Measurements from ENCODE around the gene CDK2AP2.

- TF ChIP-seq, protein P1, sequence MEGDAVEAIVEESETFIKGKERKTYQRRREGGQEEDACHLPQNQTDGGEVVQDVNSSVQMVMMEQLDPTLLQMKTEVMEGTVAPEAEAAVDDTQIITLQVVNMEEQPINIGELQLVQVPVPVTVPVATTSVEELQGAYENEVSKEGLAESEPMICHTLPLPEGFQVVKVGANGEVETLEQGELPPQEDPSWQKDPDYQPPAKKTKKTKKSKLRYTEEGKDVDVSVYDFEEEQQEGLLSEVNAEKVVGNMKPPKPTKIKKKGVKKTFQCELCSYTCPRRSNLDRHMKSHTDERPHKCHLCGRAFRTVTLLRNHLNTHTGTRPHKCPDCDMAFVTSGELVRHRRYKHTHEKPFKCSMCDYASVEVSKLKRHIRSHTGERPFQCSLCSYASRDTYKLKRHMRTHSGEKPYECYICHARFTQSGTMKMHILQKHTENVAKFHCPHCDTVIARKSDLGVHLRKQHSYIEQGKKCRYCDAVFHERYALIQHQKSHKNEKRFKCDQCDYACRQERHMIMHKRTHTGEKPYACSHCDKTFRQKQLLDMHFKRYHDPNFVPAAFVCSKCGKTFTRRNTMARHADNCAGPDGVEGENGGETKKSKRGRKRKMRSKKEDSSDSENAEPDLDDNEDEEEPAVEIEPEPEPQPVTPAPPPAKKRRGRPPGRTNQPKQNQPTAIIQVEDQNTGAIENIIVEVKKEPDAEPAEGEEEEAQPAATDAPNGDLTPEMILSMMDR (IDR thresholded peaks at IDR 0.05; ENCODE audit: insufficient read depth, low read length, poor library complexity, severe bottlenecking), result no peak
- no peak for TF ChIP-seq EZH2phosphoT487 (conservative IDR thresholded peaks at IDR 0.05; ENCODE audit: low read length)
These were observed 42.8 kb downstream of the CDK2AP2 start for GRCh38 chr11:67465189-67465510.
